DMS53 treated with DMSO at 0.1 percent for 48 hours (cell line): ENCODE results near the gene ZBBX.
"Not testable (repeated sequence)": the region's sequence is repeated elsewhere in the genome, so short reads cannot be mapped to it uniquely, and the experiment has no call there.

ENCODE experiments used
- DNase-seq: peaks from one replicate; lab custom pipeline; 2025; ENCODE audit not compliant: unreplicated experiment; lab: John Stamatoyannopoulos, UW

The ZBBX gene

DNA sequence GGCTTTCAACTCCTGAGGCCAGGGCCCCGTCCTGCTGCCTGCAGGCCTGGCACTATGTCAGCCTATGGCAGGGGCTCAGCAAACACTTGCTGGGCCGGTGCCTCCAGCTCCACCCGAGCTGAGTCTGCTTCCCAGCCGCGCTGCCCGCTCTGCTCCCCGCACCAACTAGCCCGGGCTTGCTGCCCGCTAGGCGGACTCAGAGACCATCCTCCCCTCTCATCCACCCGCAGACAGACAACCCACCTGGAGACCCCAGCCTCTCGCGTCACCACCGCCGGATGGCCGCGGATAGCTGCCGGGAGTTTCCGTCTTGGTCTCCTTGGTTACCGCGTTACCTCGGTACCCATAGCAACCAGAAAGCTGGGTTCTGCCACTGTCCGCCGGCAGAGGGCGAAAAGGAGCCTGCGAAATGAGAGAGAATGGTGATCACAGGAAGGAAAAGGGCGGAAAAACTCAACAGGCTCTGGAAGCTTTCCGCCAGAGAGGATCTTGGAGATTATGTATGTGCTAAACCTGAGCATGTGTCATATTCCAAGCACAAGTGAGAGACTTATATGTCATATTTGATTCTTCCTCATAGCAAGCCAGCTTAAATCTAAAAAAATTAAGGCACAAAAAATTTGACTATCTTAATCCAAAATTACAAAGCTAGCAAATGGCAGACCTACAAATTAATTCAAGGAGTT lies at the start of gene ZBBX:
Gene ZBBX, minus strand, starts transcription at position 294 of the 686 bp plus-strand sequence. CDS start 7,396 bp downstream, outside the sequence.
- peak; percentile 79 for DNase-seq

DNA sequence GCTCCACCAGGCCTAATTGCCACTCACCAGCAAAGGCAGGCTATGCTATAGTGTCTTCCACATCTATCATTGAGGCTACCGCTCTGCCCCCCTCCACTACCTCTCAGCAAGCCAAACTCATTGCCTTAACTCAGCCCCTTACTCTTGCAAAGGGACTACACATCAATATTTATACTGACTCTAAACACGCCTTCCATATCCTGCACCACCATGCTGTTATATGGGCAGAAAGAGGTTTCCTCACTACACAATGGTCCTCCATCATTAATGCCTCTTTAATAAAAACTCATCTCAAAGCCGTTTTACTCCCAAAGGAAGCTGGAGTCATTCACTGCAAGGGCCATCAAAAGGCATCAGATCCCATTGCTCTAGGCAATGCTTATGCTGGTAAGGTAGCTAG lies 46.9 kb upstream of the ZBBX start:
- not testable (repeated sequence) for DNase-seq

GRCh38 chr3:167422396-167422795 lies 42.3 kb upstream of the ZBBX start:
- DNase-seq: not testable (repeated sequence)

DNA sequence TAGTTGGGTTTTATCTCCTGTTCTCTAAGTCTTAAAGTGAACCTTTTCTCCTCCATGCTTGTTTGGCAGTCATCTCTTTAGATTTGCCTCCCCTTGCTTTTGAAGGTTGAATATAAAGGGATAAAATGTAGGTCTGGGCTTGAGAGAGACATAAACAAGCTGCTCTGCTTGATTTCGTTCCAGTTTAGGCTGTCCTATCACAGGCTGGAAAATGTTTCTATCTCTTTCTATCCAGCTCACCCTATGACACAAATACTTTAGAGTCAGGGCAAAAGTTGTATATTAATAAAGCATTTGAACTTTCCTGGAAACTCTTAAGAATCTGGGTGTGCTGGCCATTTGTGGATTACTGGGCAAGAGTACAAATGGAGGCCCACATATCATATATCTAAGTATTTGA lies 29.5 kb upstream of the ZBBX start:
- no peak for DNase-seq

DNA sequence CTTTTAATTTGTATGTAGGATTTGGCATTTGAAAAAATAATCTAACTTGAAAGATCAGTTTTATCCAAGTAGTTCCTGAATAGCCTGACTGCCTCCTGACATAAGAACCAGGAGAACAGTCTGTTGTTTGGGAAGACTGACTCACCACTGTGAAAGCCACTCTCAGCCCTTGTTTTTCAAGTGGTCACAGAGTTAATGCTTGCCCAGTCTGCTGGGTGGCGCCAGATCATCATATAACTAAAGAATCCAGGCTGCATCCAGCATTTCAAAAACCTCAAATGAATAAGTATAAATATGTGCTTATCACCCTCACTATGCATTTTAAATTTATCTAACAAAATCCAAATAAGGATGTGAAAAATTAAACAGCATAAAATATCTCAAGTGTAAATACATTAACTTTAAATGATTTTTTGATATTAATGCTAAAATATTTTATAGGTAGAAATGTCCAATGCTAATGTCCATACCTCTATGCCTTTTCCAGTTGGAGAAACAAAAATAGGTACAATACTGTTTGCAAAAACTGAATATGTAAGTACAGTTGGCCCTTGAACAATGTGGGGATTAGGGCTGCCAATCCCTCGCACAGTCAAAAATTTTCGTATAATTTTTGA lies 26.9 kb upstream of the ZBBX start:
- DNase-seq: peak; percentile 68

GRCh38 chr3:167397826-167398225 lies 17.7 kb upstream of the ZBBX start:
- no peak for DNase-seq

DNA sequence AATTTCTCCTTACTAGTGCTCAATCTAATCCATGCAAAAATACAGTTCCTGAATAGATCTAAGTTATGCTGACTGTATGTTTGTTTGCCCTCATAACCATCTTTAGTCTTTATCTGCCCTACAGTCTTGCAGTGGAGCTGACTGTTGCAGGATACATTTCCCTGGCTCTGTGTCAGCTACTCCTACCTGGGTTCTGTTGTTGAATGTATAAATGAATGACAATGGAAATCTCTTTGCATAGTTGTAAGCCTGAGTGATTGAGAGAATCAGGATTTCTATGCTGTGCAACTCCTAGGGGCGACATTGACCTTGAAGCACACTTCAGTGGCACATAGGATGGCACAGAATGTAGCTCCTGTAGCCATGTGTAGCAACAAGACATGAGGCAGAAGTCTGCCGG lies 16.0 kb upstream of the ZBBX start:
- no peak for DNase-seq

GRCh38 chr3:167394003-167394402 lies 13.9 kb upstream of the ZBBX start:
- no peak for DNase-seq

DNA sequence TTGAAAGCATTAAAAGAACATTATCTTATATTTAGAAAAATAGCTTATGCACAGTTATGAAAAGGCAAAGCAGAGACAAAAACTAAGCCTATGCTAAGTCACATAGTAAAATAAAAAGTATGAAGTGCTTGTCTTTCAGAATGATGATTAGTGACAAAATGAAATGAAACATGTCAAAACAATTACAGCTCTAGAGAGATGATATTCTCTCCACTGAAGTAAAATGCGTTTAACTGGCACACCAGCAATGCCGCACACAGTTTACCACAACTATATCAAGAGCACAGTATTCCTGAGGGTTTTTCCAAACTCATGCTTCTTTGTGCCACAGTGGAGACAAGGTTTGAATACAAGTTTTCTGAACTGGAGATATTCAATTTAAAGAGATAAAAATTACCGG lies 2.1 kb upstream of the ZBBX start:
- DNase-seq: no peak

GRCh38 chr3:167375478-167375877 lies 4.6 kb downstream of the ZBBX start:
- DNase-seq: no peak

DNA sequence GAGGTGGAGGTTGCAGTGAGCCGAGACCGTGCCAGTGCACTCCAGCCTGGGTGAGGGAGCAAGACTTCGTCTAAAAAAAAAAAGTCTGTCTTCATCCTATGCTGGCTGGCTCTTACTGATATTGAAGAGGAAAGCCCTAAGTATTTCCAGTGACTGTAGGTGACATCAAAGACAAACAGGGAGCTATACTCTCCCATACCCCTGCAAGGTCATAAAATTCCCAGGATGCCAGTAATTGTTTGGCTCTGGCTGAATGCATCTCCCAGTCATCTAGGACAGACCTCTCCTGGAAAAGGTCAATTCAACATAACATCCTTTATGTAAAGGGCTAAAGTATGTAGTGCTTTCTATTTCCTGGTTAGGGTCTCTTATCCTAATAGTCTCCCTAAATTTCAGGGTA lies 8.0 kb downstream of the ZBBX start:
- DNase-seq: no peak

- no peak for DNase-seq
Measured at GRCh38 chr3:167361948-167362347, 18.1 kb downstream of the ZBBX start.

DNA sequence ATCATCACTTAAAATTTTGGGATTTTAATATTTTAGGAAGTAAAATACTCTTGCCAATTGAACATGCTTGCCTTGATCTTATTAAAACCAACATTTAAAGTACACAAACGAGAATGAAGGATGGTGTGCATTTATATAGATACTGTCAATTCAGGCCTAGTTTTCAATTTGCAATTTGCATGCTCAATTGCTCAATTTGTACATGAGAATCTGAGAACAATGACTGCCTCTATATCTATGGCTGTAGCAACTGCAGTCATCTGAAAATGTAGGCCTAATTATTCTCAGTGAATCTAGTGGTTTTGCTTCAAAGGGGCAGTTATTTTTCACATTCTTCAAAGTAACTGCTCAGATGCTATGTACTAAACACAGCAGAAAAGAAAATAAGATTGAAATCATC lies 18.8 kb downstream of the ZBBX start:
- no peak for DNase-seq

- no peak for DNase-seq
Measured at GRCh38 chr3:167355446-167355845, 24.7 kb downstream of the ZBBX start.

GRCh38 chr3:167354751-167355150 lies 25.3 kb downstream of the ZBBX start:
- no peak for DNase-seq

DNA sequence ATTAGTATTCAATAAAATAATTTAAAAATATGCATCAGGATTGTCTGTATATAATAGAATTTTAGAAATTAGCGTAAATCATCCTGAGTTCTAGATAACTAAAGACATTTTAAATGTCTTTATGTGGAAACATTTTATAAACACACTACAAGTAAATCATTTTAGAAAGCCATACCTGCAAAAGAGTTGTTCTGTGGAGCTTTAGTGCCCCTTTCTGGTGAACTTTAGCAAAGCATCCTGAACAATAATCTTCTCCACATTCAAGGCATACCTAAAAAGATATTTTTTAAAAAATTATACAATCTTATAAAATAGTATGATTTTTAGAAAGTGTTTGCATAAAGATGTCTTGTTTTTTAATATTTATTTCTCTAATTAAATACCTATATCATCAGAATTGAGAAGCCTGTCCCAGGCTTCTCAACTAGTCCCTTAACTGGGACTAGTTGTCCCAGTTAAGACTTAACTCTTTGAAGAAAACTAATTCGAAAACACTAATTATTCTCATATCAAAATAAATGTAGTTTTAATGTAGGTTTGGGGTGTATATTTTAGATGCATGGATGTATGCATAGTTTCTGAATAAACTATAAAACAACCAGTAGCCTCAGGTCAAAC lies 29.7 kb downstream of the ZBBX start:
- DNase-seq: peak; percentile 26

DNA sequence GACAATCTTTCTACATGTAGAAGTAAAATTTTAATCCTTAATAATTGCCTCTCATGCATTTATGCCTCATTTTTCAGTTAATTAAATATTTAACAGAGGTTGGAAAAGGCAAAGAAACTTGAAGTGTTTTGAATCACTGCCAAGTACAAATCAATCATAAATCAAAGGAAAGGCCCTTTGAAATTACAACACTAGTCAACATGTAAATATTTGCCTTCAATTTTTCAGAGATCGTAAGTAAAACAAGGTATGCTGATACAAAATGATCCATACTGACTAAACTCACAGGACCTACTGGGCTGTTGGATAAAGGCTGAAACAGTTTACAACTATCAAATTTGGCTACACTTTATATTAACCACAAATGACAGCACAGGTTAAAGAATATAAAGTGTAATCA lies 33.9 kb downstream of the ZBBX start:
- DNase-seq: peak; percentile 80

DNA sequence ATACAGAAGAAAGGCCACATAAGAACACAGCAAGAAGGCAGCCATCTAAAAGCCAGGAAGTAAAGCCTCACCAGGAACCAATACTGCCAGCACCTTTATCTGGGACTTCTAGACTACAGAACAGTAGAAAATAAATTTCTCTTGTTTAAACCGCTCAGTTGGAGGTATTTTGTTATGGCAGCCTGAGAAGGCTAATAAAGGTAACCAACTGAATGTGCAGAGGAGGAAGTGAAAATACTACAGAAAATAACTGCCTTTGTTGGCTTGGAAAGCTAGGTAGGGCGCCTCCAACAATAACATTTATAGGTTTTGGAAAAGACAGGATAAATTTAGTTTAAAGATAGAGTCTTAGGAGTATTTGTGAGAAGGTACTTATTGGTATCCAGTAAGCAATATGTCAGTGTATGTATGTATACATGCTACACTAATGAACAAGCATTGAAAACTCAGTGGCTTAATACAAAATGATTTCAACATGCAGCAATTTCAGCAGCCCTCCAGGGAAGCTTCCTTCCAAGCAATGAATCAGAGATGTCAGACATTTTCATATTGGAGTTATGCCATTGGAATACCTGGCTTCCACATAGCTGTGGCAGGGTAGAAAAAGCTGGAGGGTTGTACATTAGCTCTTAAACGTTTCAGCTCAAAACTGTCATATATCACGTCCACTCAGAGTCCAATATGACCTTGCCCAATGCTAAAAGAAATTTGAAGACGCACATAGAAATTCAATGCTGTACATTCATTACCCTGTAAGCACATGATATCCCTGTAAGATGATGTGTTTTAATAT lies 48.9 kb downstream of the ZBBX start:
- DNase-seq: no peak

- no peak for DNase-seq
Measured at GRCh38 chr3:167323572-167323971, 56.5 kb downstream of the ZBBX start.

DNA sequence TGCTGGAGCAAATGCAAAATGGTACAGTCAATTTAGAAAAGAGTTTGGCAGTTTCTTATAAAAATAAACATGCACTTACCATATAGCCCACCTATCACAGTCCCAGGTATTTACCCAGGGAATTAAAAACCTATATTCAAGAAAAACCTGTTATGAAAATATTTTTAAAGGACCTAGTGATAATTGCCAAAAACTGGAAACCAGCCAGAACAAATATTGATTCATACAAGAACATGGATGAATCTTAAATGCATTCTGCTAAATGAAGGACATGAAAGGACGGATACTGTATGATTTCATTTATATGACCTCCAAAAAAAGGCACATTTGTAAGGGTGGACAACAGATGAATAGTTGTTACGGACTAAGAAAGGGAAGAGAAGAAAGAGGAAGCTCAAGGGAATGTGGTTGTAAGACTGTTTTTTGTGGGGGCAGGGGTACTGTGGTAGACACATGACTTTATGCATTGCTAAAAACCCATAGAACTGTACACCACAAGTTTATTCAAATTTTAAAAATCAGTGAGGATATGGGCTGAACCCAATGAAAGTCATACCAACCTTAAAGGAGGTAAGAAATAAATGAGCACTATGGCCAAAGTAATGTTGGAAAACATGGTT lies 61.0 kb downstream of the ZBBX start:
- peak; percentile 52 for DNase-seq

DNA sequence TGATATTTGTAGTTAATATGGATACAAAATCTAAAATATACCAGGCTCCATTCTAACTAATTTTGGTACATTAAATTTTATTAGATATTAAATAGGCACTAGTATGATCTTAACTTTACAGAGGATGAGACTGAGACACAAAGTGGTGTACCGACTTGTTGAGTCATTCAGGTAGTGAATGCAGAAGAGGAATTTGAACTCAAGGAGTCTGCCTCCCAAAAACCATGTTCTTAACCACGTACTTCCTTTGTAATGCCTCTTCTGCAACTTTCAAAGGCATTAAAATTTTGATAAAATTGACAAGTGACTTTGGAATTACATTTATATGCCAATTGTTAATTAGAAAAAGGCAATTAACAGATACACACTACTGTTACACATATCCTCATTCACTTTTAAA lies 61.8 kb downstream of the ZBBX start:
- DNase-seq: no peak
